NCI-H1048 (cell line): ENCODE measurements around the gene PLAC8.
"Not testable (repeated sequence)": the region's sequence is repeated elsewhere in the genome, so short reads cannot be mapped to it uniquely, and the experiment has no call there.

Source experiments
- DNase-seq: peaks from one replicate; lab custom pipeline; 2025; lab: John Stamatoyannopoulos, UW

Gene PLAC8

GRCh38 chr4:83067058-83067639 is 47.4 kb downstream of the PLAC8 start:
- no peak for DNase-seq

GRCh38 chr4:83065266-83065665 is 49.3 kb downstream of the PLAC8 start:
- DNase-seq = no peak

DNA sequence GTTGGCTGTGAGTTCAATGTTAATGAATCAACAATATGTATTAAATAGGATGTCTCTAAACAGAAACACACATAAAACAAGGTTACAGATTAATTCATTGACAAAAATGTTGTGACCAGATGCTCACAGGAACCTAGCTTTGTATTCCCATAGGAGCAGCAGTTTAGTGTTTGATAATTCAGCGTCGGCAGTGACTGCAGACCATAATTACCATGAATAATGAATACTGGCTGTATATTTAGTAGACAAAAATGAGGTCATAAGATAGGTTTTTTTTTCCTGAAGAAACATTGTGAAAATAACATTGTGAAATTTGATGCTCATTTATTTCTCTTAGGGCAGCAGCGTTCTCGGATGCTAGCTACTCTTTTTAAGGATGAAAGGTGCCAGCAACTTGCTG is 51.8 kb downstream of the PLAC8 start:
- no peak for DNase-seq

DNA sequence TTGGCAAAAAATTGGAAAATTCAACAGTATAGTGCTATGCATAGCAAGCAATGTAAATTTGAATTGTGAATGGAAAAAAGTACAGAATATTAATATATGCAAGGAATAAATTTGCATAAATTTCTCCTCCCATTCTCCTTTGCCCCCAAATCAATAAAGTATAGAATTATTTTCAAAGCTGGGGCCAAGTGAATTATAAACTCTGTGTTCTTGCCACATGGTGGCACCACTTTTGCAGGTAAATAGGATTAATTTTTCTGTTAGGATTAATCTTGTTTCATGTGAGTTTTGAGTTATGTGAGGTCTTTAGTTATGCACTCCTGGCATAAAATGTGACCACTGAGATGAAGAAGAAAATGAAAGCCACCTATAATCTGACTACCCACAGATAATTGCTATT is 59.6 kb downstream of the PLAC8 start:
- no peak for DNase-seq

- not testable (repeated sequence) for DNase-seq
These were observed 65.7 kb downstream of the PLAC8 start for GRCh38 chr4:83048781-83049180.

GRCh38 chr4:83046693-83047473 is 67.6 kb downstream of the PLAC8 start:
- DNase-seq = no peak

- no peak for DNase-seq
These were observed 70.6 kb downstream of the PLAC8 start for GRCh38 chr4:83043801-83044407.

DNA sequence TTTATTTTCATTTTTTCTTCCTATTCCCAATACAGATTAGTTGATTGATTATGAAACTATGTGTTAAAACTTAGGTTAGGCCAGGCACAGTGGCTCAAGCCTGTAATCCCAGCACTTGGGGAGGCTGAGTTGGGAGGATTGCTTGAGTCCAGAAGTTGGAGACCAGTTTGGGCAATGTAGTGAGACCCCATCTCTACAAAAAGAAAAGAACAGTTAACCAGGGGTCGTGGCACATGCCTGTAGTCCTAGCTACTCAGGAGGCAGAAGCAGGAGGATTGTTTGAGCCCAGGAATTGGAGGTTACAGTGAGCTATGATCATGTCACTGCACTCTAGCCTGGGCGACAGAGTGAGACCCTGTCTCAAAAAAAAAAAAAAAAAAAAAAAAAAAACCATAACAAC is 71.4 kb downstream of the PLAC8 start:
- not testable (repeated sequence) for DNase-seq

GRCh38 chr4:83040269-83040668 is 74.3 kb downstream of the PLAC8 start:
- no peak for DNase-seq
